Activated CD4-positive, CD25-positive, alpha-beta regulatory T cell treated with anti-CD3 and anti-CD28 coated beads, Interleukin-2, amount 50 U/mL, for 72 hours (primary cell): ENCODE measurements around the gene ILKAP.

Experiments used
- DNase-seq: peaks from one replicate; pipeline ENCODE4 v3.0.0; 2021

The ILKAP gene

DNA sequence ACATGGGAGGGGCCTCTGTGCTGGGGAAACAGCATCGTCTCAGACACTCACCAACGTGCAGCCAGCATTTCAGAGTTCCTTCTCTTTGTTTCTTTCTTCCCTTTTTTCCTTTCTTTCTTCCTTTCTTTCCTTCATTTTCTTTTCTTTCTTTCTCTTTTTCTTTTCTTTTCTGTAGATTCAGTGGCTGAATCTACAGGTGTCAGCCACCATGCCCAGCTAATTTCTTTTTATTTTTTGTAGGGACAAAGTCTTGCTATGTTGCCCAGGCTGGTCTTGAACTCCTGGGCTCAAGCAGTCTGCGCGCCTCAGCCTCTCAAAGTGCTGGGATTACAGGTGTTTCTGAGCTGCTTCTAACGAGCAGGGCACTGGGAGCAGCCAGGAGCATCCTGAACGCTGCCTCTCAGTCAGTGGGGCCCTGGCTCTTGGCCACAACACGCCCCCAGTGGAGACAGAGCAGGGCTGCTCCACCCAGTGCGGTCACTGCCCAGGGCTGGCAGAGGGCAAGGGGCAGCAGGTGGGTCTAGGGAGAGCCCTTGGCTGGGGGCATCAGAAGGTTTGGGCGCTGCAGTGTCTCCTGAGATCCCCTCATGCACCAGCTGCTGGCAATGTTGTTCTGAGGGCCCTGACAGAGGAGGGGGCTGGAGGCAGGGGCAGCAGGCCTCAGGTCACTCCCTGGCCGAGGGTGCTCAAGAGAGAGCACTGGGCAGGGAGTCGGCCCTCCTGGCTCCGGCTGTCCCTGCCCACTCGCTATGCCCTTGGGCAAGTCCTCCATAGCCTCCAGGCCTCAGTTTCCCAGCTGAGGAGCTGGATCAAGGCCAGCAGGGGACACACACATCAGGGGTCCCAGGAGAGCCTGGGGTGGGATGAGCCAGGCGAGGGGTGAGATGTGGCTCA, 69.7 kb downstream of the ILKAP start:
- no peak for DNase-seq

DNA sequence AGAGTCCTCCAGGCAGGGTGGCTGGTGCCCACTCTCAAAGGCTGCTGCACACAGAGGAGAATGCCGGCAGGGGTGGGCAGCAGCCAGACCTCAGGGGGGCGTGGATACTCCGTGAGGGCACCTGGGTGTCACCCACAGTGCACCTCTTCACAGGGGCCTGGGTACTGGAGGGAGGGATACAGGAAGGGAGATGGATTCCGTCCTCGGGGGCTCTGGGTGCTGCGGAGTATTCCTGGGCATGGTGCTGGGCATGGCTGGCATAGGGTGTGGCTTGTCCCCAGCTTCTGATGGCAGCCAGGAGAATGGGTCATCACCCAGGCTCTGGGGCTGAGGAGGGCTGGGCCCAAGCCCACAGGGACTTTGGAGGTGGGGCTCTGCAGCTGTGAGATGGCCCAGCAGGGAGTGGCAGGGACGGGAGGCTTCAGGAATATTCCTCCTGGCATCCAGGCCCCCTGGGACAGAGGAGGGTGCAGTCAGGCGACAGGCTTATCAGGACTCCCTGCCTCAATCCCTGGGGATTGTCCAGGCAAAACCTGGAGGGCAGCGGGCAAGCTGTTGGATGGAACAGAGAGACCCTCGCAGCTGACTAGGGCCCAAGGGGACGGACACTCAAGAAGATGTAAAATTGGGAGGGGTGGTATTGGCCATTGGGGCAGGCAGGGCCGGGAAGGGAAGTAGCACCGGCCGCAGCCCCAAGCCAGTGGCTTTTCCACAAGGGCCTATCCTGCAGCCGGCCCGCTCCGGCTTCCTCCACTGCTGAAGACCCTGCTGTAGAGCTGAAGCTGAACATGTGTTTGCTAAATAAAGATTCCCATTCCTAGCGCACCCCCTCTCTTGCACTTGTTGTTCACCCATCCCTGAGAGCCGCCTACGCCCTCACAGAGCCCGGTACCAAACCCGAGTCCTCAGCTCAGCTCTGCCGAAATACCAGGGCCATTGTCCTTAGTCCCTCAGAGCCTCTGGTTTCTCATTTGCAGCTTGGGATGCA, 70.7 kb downstream of the ILKAP start:
- DNase-seq: no peak

DNA sequence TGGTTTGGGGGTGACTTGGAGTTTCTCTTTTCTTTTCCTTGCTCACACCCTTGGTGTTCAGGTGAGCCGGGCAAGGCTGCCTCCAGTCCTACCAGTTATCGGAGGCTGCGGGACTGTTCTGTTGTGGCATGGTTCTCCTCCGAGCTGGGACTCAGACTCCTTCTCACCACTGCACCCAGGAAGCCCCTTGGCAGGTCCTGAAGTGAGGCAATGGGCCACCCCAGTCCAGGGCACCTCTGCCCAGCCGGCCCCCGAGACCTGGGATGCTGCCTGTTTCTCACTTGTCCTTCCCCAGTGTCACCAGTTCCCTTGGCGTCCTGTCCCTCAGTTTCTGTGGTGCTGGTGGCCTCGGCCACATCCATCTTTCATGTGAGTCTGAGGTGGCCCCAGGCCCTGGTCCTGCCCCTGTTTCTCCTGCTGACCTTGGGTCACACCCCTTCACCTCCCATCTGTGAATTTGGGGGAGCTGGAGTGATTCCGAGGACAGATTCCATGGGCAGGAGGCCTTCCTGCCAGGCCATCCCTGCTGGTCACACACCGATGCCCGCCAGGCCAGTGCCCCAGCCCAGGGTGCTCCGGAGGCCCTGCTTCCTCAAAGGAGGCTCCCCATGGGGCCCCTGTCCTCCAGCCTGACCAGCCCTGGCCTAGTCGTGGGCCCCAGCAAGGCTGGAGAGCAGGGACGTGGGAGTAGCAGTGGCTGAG, 71.6 kb downstream of the ILKAP start:
- no peak for DNase-seq

DNA sequence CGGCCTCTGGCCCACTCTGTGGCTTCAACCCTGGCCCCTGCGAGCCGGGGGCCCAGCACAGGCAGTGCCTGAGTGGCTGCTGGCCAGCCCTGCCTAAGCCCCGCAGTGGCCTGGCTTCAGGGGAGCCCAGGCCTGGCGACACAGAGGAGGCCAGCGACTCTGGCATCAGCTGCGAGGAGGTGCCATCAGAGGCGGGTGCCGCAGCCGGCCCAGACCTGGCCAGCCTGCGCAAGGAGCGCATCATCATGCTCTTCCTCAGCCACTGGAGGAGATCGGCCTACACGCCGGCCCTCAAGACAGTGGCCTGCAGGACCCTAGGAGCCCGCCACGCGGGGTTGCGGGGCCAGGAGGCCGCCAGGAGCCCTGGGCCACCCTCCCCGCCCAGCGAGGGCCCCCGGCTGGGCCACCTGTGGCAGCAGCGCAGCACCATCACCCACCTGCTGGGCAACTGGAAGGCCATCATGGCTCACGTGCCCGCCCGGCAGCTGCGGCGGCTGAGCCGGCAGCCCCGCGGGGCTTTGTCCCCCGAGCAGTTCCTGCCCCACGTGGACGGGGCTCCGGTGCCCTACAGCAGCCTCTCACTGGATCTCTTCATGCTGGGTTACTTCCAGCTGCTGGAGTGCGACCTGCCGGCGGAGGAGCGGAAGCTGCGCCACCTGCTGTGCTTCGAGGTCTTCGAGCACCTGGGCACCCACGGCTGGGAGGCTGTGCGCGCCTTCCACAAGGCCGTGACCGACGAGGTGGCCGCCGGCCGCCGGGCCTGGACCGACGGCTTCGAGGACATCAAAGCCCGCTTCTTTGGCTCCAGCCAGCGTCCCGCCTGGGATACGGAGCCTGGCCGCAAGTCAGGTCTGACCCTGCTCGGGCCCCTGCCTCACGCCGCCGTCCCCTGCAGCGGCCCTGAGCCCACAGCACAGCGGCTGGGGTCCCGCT, 72.5 kb downstream of the ILKAP start:
- DNase-seq: no peak

DNA sequence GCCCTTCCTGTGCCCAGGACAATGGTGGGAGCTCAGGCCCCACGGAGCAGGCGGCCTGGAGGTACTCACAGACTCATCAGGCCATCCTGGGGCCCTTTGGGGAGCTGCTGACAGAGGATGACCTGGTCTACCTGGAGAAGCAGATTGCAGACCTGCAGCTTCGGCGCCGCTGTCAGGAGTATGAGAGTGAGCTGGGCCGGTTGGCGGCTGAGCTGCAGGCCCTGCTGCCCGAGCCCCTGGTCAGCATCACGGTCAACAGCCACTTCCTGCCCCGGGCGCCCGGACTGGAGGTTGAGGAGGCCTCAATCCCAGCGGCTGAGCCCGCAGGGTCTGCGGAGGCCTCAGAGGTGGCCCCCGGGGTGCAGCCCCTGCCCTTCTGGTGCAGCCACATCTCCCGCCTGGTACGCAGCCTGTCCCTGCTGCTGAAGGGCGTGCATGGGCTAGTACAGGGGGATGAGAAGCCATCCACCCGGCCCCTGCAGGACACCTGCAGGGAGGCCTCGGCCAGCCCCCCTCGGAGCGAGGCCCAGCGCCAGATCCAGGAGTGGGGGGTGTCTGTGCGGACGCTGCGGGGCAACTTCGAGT, 73.3 kb downstream of the ILKAP start:
- no peak for DNase-seq

DNA sequence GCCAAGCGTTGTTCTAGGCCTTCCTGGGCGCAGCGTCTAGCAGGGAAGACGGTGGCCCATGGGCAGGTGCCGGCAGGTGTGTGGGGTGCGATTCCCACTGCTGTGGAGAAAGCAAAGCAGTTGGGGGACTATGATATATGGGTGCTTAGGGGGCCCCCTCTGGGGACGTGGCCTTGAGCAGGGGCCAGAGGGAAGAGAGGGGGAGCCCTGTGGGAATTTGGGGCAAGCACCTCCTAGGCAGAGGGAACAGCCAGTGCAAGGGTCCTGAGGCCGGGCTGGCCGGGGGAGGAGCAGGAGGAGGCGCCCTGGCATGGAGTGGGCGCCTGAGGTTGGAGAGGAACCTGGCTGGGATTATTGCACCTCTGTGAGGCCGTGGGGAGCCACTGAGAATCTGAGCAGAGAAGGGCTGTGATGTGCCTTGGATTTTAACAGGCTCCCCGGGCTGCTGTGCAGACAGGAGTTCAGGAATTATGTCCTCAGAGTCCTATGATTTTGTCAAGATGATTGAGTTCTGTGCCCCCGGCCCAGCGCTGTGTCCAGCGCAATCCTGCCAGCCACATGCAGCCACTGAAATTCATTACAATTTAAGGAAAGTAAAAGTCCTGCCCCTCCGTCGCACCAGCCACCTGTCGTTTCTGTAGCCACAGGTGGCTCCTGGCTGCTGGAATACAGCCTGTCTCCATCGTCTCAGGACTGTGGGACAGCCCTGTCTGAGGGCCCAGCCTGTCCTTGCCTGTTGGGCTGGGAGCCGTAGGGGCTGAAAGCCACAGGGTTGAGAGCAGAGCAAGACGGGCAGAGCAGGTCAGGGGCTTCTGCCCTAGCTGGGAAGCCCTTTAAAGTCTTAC, 74.1 kb downstream of the ILKAP start:
- DNase-seq: no peak

DNA sequence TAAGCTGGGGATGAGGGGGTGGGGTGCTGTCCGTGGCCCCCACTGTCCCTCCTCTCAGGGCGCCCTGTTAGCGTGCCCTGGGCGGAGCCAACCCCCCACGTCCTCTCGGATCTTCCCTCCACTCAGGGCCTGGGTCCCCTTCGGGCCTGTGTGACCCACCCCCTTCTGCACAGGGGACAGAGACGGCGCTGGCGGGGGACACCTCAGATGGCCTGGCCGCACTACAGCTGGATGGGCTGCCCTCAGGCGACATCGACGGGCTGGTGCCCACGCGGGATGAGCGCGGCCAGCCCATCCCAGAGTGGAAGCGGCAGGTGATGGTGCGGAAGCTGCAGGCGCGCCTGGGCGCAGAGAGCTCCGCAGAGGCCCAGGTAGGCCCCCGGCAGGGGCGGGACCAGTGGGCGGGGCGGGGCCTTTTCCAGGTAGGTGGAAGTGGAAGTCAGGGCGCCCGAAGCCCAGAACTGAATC, 74.9 kb downstream of the ILKAP start:
- no peak for DNase-seq

DNA sequence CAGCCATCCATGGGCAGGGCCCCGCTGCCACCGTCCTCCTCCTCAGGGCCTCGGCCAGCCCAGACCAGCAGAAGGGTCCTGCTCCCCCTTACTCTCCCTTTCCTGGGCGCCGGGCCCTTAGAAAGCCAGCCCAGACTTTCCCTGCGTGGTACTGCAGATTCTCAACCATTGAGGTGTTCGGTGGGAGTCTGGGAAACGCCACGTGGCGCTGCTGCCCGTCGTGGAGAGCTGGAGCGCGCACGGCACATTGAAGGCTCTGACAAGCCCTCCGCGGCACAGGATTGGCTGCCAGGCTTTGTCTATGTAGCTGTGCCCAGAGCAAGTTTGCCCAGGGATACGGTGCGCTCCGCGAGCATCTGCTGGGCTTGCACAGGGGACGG, 75.4 kb downstream of the ILKAP start:
- DNase-seq: no peak

DNA sequence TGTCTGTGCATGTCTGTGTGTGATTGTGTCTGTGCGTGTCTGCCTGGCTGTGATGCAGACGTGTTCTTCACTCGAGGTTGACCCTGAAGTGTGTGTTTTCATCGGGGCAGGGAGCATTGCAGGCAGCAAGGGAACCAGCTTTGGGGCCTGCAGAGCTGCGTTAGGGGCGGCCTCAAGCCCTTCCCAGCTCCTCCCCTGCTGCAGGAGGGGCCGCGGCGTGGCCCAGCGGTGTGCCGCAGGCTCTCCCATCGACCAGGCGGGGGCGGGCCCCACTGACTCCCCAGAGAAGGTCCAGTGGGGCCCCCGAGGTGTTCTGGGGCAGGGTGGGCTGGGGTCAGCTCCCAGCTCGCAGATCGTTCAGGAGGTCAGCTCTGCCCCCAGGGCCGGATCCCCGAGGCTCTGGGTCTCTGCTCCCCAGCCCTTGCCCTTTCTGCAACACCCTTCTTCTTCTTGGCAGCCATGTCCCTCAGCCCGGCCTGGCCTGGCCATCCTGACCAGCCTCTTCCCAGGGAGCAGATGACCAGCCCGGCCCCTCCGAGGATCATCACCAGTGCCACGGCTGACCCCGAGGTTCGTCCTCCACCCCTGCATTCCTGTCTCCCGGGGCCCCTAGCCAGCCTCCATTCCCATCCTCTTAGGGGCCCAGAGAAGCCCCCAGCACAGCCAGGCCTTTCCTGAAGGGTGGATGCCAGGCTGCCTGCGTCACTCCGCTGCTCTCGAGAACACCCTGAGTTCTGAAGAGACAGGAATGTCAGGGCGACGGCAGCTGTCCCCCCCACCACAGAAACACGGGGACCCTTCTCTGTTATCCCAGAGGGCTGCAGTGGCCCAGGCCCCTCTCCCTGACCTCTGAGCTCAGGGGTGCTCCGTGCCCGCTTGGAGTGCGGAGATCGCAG, 76.1 kb downstream of the ILKAP start:
- DNase-seq: no peak

DNA sequence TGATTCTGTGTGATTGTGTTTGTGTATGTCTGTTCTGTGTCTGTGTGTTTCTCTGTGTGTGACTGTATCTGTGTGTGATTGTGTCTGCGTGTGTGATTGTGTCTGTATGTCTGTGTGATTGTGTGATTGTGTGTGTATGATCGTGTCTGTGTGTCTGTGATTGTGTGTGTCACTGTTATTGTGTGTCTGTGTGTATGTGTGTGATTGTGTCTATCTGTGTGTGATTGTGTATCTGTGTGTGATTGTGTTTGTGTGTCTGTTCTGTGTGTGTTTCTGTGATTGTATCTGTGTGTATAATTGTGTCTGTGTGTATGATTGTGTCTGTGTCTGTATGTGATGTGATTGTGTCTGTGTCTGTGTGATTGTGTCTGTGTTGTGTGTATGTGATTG, 76.7 kb downstream of the ILKAP start:
- no peak for DNase-seq

DNA sequence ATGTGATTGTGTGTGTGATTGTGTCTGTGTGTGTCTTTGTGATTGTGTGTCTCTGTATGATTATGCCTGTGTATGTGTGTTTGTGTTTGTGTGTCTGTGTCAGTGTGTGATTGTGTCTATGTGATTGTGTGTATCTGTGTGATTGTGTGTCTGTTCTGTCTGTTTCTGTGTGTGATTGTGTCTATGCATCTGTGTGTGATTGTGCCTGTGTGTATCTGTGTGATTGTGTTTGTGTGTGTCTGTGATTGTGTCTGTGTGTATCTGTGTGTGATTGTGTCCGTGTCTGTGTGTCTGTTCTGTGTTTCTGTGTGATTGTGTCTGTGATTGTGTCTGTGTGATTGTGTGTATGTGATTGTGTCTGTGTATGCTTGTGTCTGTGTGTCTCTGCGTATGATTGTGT, 77.2 kb downstream of the ILKAP start:
- no peak for DNase-seq

DNA sequence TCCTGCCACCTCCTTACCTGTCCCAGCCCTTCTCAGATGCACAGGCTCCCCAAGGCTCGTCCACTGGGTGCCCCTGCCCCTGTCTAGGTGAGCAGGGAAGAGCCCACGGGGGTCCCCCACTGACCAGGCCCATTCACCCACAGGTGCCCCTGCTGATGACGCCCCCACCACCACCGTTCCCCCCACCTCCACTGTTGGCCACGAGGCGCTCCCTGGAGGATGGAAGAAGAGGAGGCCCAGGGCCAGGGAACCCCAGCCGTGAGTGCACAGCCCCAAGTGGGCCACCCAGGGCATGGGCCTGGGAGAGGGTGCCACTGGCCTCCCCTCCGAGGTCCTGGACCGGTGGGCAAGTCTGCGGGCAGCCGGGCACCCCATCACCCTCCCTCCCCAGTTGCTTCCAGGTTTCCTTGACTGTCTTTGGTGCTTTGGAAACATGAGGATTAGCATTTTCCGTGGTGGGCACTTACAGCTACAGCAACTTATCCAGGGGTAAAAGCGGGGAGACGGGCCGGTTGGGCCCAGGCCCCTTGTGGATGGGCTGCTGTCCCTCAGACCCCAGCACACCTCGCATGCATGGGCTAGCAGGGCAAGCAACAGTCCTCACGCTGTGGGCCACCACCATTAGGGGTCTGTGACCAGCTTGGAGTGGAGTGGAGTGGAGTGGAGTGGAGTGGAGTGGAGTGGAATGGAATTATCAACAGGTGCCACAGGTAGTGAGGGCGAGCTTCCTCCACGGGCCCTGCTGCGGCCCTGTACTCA, 78.2 kb downstream of the ILKAP start:
- no peak for DNase-seq

DNA sequence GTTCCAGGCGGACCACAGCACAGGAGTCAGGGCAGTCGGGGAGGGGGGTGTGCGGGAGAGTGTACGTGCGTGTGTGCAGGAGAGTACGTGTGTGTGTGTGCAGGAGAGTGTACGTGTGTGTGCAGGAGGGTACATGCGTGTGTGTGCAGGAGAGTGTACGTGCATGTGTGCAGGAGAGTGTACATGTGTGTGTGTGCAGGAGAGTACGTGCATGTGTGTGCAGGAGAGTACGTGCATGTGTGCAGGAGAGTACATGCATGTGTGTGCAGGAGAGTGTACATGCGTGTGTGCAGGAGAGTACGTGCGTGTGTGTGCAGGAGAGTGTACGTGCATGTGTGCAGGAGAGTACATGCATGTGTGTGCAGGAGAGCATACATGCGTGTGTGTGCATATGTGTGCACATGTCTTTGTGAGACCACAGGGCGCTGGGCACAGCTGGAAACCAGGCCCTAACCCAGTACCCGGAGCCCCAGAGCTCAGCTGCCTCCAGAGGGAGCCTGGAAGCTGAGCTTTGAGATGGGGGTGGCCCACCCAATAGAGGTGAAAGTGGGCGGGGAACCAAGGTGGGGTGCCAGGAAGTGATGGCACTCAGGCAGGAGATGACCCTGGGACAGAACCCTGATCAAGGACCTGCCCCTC, 78.9 kb downstream of the ILKAP start:
- no peak for DNase-seq

DNA sequence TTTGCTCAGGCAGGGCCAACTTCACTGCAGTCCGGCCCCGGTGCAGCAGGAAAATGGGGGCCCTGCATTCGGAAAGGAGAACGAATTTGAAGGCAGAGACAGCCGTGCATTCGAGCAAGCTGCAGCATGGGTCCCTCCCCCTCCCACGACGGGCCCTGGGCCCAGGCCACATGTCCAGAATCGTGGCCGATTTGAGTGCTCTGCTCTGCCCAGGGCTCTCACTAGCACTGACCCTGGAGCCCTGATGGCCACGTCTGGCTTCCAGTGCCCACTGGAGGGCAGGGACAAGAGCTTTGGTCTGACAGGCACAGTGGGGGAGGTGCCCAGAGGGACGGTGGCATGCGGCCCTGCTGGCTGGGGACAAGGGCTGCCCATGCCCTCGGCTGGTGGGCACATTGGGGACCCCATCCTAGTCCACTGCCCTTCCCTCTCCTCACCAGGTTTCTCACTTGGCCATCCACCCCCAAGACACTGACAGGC, 79.5 kb downstream of the ILKAP start:
- DNase-seq: no peak

DNA sequence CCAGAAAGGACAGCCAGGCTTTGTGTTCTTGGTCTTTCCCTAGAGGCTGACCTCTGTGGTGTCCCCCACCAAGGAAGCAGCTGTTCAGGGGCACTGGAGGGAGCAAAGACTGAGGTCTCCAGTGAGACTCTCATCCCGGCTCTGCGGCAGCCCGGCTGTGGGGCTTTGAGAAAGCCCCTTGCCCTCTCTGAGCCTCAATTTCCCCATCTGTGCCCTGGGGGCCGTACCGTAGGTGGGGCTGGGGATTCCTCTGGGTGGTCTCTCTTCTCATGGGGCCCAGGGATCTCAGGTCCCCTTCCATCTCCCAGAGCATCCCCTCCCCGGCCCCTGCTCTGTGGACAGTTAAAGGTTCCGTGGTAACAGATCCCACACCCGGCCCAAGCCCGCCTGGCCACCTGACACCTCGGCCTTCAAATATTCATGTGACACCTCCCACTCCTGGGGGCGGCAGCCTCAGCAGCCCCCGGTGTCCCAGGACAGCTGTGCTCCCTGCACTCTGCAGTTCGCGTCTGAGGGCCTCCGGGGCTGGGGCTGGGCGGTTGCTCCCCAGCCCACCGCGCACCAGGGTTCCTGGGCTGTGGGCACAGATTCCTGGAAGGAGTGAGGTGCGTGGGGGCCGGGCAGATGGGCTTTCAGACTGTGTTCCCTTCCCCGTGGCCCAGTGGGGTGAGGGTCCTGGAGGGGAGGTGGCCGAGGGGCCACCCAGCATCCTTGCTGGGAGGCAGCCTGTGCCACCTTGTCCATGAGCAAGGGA, 80.1 kb downstream of the ILKAP start:
- DNase-seq: no peak

DNA sequence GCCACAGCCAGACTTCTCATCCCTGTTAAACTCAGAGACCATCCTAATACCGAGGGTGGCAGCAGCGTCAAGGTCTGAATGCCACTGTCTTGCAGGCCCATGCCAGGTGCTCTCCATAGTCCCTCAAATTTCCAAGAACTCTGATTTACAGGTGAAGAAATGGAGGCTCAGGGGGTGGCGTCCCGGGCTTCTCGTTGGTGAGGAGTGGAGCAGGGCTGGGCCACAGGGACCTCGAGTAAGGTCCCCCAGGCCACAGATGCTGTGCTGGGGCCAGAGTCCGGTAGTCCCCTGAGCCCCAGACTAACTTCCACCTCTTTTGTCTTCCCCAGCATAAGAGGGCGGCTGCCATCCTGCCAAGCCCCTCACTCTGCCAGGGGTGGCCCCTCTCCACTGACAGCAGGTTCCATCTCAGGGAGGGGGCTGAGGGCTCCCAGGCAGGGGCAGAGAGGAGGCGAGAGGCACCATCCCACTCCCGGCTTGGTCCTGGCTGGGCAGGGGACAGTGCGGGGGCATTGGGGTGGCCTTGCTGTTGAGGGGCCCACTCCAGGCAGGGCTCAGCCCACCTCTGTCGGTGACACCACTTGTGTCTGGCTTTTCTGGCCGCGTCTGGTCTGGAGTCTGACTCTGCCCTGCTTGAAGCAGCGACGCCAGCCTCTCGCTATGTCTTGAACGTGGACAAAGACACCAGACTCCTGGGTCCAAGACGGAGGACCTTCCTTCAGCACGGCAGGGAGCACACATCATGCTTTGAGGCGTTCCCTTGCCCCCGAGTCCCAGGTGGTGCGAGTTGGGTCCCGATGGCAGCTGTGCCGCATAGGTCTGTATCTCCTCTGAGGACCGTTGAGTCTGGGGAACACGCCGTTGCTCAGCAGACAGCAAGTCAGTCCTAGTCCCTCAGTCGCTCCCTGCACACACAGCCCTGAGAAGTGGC, 80.9 kb downstream of the ILKAP start:
- no peak for DNase-seq
